Thymus (tissue), 11 donors: ENCODE measurements around the gene RRM1. TPM values are rescaled to one million over a fixed set of nuclear protein-coding genes. Genes with fewer than 3 reads are reported as not detected.

Source experiments
- DNase-seq, 9 donors: peaks; one replicate each; pipeline ENCODE4 v3.0.0-alpha.2; 2013; ENCODE audit warnings: low spot score in 9 of 9, low read depth in 6 of 9, missing footprints in 1 of 9
- H3K27ac ChIP-seq, 2 donors: one replicate each; pipeline ENCODE4 v1.5.1; 2013; ENCODE audit warnings: control low read depth in 1 of 2, low read depth in 1 of 2, low read length in 1 of 2, mild to moderate bottlenecking in 1 of 2, moderate library complexity in 1 of 2
- H3K27me3 ChIP-seq, 2 donors: one replicate each; pipeline ENCODE4 v1.5.1; 2013; ENCODE audit warnings: low read length in 1 of 2; ENCODE audit not compliant: control insufficient read depth in 2 of 2, insufficient read depth in 1 of 2
- H3K36me3 ChIP-seq, 2 donors: one replicate each; pipeline ENCODE4 v1.5.1; 2013; ENCODE audit warnings: low read length in 1 of 2, mild to moderate bottlenecking in 1 of 2, moderate library complexity in 1 of 2; ENCODE audit not compliant: control insufficient read depth in 2 of 2, insufficient read depth in 2 of 2
- H3K4me1 ChIP-seq, 2 donors: one replicate each; pipeline ENCODE4 v1.5.1; 2013; ENCODE audit warnings: low read length in 2 of 2; ENCODE audit not compliant: control insufficient read depth in 2 of 2, insufficient read depth in 2 of 2
- H3K4me3 ChIP-seq, 2 donors: one replicate each; pipeline ENCODE4 v1.5.1; 2013; ENCODE audit warnings: low read length in 2 of 2, control low read depth in 1 of 2, mild to moderate bottlenecking in 1 of 2
- H3K9me3 ChIP-seq, 2 donors: one replicate each; pipeline ENCODE4 v1.5.1; 2013; ENCODE audit warnings: low read length in 1 of 2, mild to moderate bottlenecking in 1 of 2; ENCODE audit not compliant: control insufficient read depth in 2 of 2, insufficient read depth in 1 of 2
- WGBS: extraction: QIAGEN DNeasy Blood & Tissue Kit; methylation state at CpG from one replicate; pipeline ENCODE4 v1.1.7; 2013; 5-methylcytosine and 5-hydroxymethylcytosine counted together
- polyA plus RNA-seq: library from polyadenylated mRNA; stranded (reverse); fragments of 200-250 nt; gene quantifications from one replicate; pipeline ENCODE4 v1.2.3, GENCODE V29; 2013
- total RNA-seq: library from RNA; stranded (reverse); fragments of 120-200 nt; gene quantifications from one replicate; pipeline ENCODE4 v1.2.4, GENCODE V29; 2013
- donor health status: healthy.

The RRM1 gene
- total and polyA plus RNA-seq, 2 donors: 16.5 to 109 TPM

GRCh38 chr11:4186464-4187054 is 92.0 kb downstream of the RRM1 start:
- H3K36me3 ChIP-seq: no peaks in the 10 kb centered on the region
- no peak for DNase-seq
- WGBS: 44% methylated on average over 9 of the region's 9 CpGs
- H3K4me1 ChIP-seq: peaks cover 2 to 6% of the 10 kb centered on the region in 2 donors
- peaks cover 0 to 28% of the 10 kb centered on the region in 2 donors for H3K27me3 ChIP-seq
- H3K4me3 ChIP-seq: peak overlapping the region in 1 of 2 donors; percentile 27
- no peak overlapping the region for H3K27ac ChIP-seq
- no peaks in the 10 kb centered on the region for H3K9me3 ChIP-seq

GRCh38 chr11:4187055-4187988 is 92.7 kb downstream of the RRM1 start:
- peak; percentile 27 to 84 (median 61) for DNase-seq
- no peaks in the 10 kb centered on the region for H3K9me3 ChIP-seq
- H3K27ac ChIP-seq: no peak overlapping the region
- H3K4me3 ChIP-seq: peak overlapping the region; percentile 27 to 54
- H3K36me3 ChIP-seq: no peaks in the 10 kb centered on the region
- peaks cover 0 to 28% of the 10 kb centered on the region in 2 donors for H3K27me3 ChIP-seq
- under 1% methylated on average over 83 of the region's 83 CpGs for WGBS
- peaks cover 2 to 6% of the 10 kb centered on the region in 2 donors for H3K4me1 ChIP-seq

Other genes starting within 250 kb of the RRM1 start
- 30.8 TPM for gene STIM1, start 239.1 kb upstream of the RRM1 start, total RNA-seq
- gene STIM1, start 239.1 kb upstream of the RRM1 start, polyA plus RNA-seq: 33.0 TPM